Measurements from ENCODE around the gene ECHDC3. TPM values are rescaled to one million over a fixed set of nuclear protein-coding genes. Genes with fewer than 3 reads are reported as not detected.
A peak's percentile ranks its signal among the peaks of the same experiment; 100 is the strongest.

The ECHDC3 gene
- total and polyA plus RNA-seq, 2 of the 13 experiments (the other 11 are each of a cell fraction or from before 2014, with no cell fraction given) = not detected

- Histone ChIP-seq H2AFZ (ENCODE audit: low read length) (no peak overlapping the region), H3K9me3 (ENCODE audit: low read length) (peaks cover 4% of the 10 kb centered on the region; the same call in 1 of the 2 replicates), H3K9ac (ENCODE audit: insufficient read depth, low read depth, low read length) (no peak overlapping the region), H3K36me3 (replicated peaks in 1 of 2; ENCODE audit: control insufficient read depth in 1 of 2, insufficient read depth in 2 of 2, low read length in 2 of 2) (no peaks in the 10 kb centered on the region), H3K4me3 (replicated peaks in 1 of 3; ENCODE audit: insufficient read depth in 1 of 3, low read depth in 2 of 3, low read length in 3 of 3) (no peak overlapping the region), H3K4me2 (ENCODE audit: low read depth, low read length) (no peak overlapping the region), H4K20me1 (ENCODE audit: insufficient read depth, low read length) (no peaks in the 10 kb centered on the region), H3K4me1 (ENCODE audit: insufficient read depth, low read length) (peaks cover 28% of the 10 kb centered on the region), H3K27me3 (ENCODE audit: control insufficient read depth in 1 of 2, insufficient read depth in 2 of 2, low read length in 2 of 2) (no peaks in the 10 kb centered on the region), H3K79me2 (ENCODE audit: insufficient read depth, low read length) (no peaks in the 10 kb centered on the region), H3K27ac (ENCODE audit: extremely low read length, insufficient read depth, low read length) (no peak overlapping the region)
- ChIA-PET POLR2A (no interaction called here), CTCF (ENCODE audit: low intra/inter-chr PET ratio, low total read pairs) (no interaction called here)
- no TSS peak for BruUV-seq (replicated peaks)
- FAIRE-seq = no peak
- intact Hi-C loops (cut with micrococcal nuclease; ENCODE audit: unreplicated experiment) = no loop called here
- 6% methylated on average over 2 of the region's 3 CpGs for WGBS (ENCODE audit: low lambda C conversion rate)
- ATAC-seq = no peak
- DNase-seq (ENCODE audit: low spot score) = no peak
- TF ChIP-seq HNRNPL (IDR thresholded peaks at IDR 0.05; ENCODE audit: low read depth, low read length) (0 out of 2 replicates have a peak, but pooled peaks have one; percentile 57), MLX (CRISPR knock-in tag; IDR thresholded peaks at IDR 0.05) (no peak)
- in situ Hi-C loops (cut with HindIII; ENCODE audit: extremely low pct_ligation_motif_present, low pct_unique_long_range_greater_than_20kb) = loop anchor here (10.0 kb wide), 2 partner anchors 115 to 215 kb away; partner anchors contain the start of gene USP6NL
These were observed 12.3 kb upstream of the ECHDC3 start for GRCh38 chr10:11729790-11730315.

GRCh38 chr10:11730779-11731178 is 11.4 kb upstream of the ECHDC3 start:
- BruUV-seq (replicated peaks) = no TSS peak
- ChIA-PET POLR2A (no interaction called here), CTCF (ENCODE audit: low intra/inter-chr PET ratio, low total read pairs) (no interaction called here)
- no peak overlapping the region for H3K4me3 ChIP-seq (replicated peaks in 1 of 3; ENCODE audit: insufficient read depth in 1 of 3, low read depth in 2 of 3, low read length in 3 of 3)
- no peaks in the 10 kb centered on the region for H3K79me2 ChIP-seq (ENCODE audit: insufficient read depth, low read length)
- H3K9me3 ChIP-seq (ENCODE audit: low read length) = peaks cover 4% of the 10 kb centered on the region; the same call in 1 of the 2 replicates
- intact Hi-C loops (cut with micrococcal nuclease; ENCODE audit: unreplicated experiment) = no loop called here
- no peak for ATAC-seq
- DNase-seq (ENCODE audit: low spot score) = no peak
- in situ Hi-C loops (cut with HindIII; ENCODE audit: extremely low pct_ligation_motif_present, low pct_unique_long_range_greater_than_20kb) = no loop called here
- H3K27ac ChIP-seq (ENCODE audit: extremely low read length, insufficient read depth, low read length) = no peak overlapping the region
- peaks cover 18% of the 10 kb centered on the region for H3K4me1 ChIP-seq (ENCODE audit: insufficient read depth, low read length)
- H3K27me3 ChIP-seq (ENCODE audit: control insufficient read depth in 1 of 2, insufficient read depth in 2 of 2, low read length in 2 of 2) = no peaks in the 10 kb centered on the region
- H2AFZ ChIP-seq (ENCODE audit: low read length) = no peak overlapping the region
- FAIRE-seq = no peak
- H3K4me2 ChIP-seq (ENCODE audit: low read depth, low read length) = no peak overlapping the region
- WGBS (ENCODE audit: low lambda C conversion rate) = 80% methylated on average over 3 of the region's 5 CpGs
- no peak overlapping the region for H3K9ac ChIP-seq (ENCODE audit: insufficient read depth, low read depth, low read length)
- no peaks in the 10 kb centered on the region for H3K36me3 ChIP-seq (replicated peaks in 1 of 2; ENCODE audit: control insufficient read depth in 1 of 2, insufficient read depth in 2 of 2, low read length in 2 of 2)
- H4K20me1 ChIP-seq (ENCODE audit: insufficient read depth, low read length) = no peaks in the 10 kb centered on the region
- TF ChIP-seq ZNF710 (CRISPR knock-in tag; IDR thresholded peaks at IDR 0.05; ENCODE audit: borderline replicate concordance) = no peak
- no peak for TF ChIP-seq IKZF4 (CRISPR knock-in tag; IDR thresholded peaks at IDR 0.05; ENCODE audit: borderline replicate concordance, low read depth, not compliant biosample characterization)
- TF ChIP-seq THYN1 (CRISPR knock-in tag; IDR thresholded peaks at IDR 0.05; ENCODE audit: borderline replicate concordance, low read depth) = no peak
- TF ChIP-seq NRL (CRISPR knock-in tag; IDR thresholded peaks at IDR 0.05; ENCODE audit: borderline replicate concordance) = no peak
- TF ChIP-seq ZNF232 (CRISPR knock-in tag; IDR thresholded peaks at IDR 0.05; ENCODE audit: borderline replicate concordance) = no peak
- TF ChIP-seq PHF8 (CRISPR knock-in tag; IDR thresholded peaks at IDR 0.05) = no peak
- no peak for TF ChIP-seq MZF1 (CRISPR knock-in tag; IDR thresholded peaks at IDR 0.05; ENCODE audit: borderline replicate concordance)
- TF ChIP-seq HOMEZ (CRISPR knock-in tag; IDR thresholded peaks at IDR 0.05; ENCODE audit: low read depth) = no peak
- TF ChIP-seq ZNF703 (CRISPR knock-in tag; IDR thresholded peaks at IDR 0.05; ENCODE audit: borderline replicate concordance) = no peak
- TF ChIP-seq MED1 (CRISPR knock-in tag; IDR thresholded peaks at IDR 0.05) = no peak
- TF ChIP-seq GATAD1 (CRISPR knock-in tag; IDR thresholded peaks at IDR 0.05) = no peak
- no peak for TF ChIP-seq PAF1 (CRISPR knock-in tag; IDR thresholded peaks at IDR 0.05)

All from HepG2 (cell line).